Measurements from ENCODE around the gene PHTF2. TPM values are rescaled to one million over a fixed set of nuclear protein-coding genes. Genes with fewer than 3 reads are reported as not detected.

The PHTF2 gene
- total RNA-seq, 1 donor from 2014 or later = 27.0 TPM

DNA sequence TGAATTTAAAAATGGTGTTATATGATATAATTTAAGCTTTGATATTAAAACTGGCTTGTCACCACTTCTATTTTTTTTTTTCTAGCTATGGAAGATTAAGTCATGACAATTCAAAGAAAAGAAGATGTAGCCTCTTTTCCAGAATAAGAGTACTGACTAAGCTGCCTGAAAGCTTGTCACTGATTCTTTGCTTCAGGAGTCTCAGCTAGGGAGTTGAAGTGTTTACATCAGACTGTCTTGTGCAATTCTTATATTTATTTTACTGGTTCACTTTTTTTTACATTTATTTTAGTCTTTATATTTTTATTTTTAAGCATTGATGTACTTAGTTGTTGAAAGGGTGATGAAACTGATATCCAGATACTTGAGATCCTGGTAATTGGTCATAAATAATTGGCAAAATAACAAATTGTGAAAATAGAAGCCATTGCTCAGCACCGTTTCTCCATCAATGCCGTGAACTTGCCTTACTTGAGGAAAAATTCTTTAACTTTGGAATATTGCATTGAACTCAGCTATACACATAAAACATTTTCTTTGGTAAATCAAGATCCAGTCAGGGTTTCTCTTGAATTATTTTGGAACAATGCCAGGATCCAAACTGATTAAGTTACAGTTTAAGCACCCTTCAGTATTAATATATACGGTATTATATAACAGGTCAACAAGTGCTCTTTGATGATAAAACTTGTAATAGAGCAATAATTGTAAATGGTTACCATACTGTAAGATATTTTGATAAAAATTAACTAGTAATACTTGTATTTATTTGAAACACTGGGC is 156.4 kb downstream of the PHTF2 start:
- Histone ChIP-seq H4K20me1 (ENCODE audit: insufficient read depth, low read length) (no peaks in the 10 kb centered on the region), H3K27ac (ENCODE audit: low read depth, low read length) (no peak overlapping the region), H2AFZ (ENCODE audit: low read depth, low read length) (no peak overlapping the region), H3K9ac (ENCODE audit: low read length) (no peak overlapping the region), H3K36me3 (ENCODE audit: insufficient read depth, low read length) (no peaks in the 10 kb centered on the region), H3K27me3 (ENCODE audit: insufficient read depth, low read length) (no peaks in the 10 kb centered on the region), H3K4me3 (ENCODE audit: insufficient read depth, low read depth, low read length) (no peak overlapping the region), H3K79me2 (ENCODE audit: insufficient read depth, low read length) (no peaks in the 10 kb centered on the region), H3K4me2 (ENCODE audit: low read length) (no peak overlapping the region), H3K4me1 (ENCODE audit: insufficient read depth, low read length) (no peaks in the 10 kb centered on the region), H3K9me3 (ENCODE audit: insufficient read depth, low read depth, low read length) (no peaks in the 10 kb centered on the region)
- Mint-ChIP-seq H3K27me3 (ENCODE audit: low read depth, unreplicated experiment) (no peaks in the 10 kb centered on the region), H3K9me3 (ENCODE audit: unreplicated experiment) (no peaks in the 10 kb centered on the region), H3K4me1 (ENCODE audit: low read depth, unreplicated experiment) (no peaks in the 10 kb centered on the region), H3K36me3 (ENCODE audit: low read depth, unreplicated experiment) (no peaks in the 10 kb centered on the region), H3K4me3 (ENCODE audit: unreplicated experiment) (no peak overlapping the region), H3K27ac (ENCODE audit: unreplicated experiment) (no peak overlapping the region)
- FAIRE-seq (no peak), DNase-seq (ENCODE audit: low read depth) (no peak)
- TF ChIP-seq, protein P1, sequence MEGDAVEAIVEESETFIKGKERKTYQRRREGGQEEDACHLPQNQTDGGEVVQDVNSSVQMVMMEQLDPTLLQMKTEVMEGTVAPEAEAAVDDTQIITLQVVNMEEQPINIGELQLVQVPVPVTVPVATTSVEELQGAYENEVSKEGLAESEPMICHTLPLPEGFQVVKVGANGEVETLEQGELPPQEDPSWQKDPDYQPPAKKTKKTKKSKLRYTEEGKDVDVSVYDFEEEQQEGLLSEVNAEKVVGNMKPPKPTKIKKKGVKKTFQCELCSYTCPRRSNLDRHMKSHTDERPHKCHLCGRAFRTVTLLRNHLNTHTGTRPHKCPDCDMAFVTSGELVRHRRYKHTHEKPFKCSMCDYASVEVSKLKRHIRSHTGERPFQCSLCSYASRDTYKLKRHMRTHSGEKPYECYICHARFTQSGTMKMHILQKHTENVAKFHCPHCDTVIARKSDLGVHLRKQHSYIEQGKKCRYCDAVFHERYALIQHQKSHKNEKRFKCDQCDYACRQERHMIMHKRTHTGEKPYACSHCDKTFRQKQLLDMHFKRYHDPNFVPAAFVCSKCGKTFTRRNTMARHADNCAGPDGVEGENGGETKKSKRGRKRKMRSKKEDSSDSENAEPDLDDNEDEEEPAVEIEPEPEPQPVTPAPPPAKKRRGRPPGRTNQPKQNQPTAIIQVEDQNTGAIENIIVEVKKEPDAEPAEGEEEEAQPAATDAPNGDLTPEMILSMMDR (IDR thresholded peaks at IDR 0.05; ENCODE audit: insufficient read depth, low read depth, low read length) = no peak

DNA sequence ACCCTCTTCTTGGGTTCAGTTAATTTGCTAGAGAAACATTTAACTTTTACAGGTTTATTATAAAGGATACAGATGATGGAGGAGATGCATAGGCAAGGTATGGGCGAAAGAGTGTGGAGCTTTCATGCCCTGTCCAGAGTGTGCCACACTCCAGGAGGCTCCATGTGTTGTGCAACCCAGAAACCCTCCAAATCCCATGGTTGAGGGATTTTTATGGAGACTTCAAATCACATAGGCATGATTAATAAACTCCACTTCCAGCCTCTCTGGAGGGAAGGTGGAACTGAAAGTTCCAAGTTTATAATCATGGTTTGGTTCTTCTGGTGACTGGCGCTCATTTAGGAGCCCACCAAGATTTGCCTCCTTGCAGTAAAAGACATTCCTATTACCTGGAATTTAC is 159.9 kb downstream of the PHTF2 start:
- no peak overlapping the region for H3K27ac ChIP-seq (ENCODE audit: low read depth, low read length)
- no peak for TF ChIP-seq EZH2 (IDR thresholded peaks at IDR 0.05; ENCODE audit: insufficient read depth, low read length)
- TF ChIP-seq, protein P1 (IDR thresholded peaks at IDR 0.05; ENCODE audit: insufficient read depth, low read depth, low read length) = no peak
- H3K4me3 Mint-ChIP-seq (ENCODE audit: unreplicated experiment) = no peak overlapping the region
- no peaks in the 10 kb centered on the region for H3K27me3 ChIP-seq (ENCODE audit: insufficient read depth, low read length)
- FAIRE-seq (no peak), DNase-seq (ENCODE audit: low read depth) (no peak)
- H3K79me2 ChIP-seq (ENCODE audit: insufficient read depth, low read length) = no peaks in the 10 kb centered on the region
- H3K4me2 ChIP-seq (ENCODE audit: low read length) = no peak overlapping the region
- no peaks in the 10 kb centered on the region for H3K4me1 ChIP-seq (ENCODE audit: insufficient read depth, low read length)
- H3K9ac ChIP-seq (ENCODE audit: low read length) = no peak overlapping the region
- no peaks in the 10 kb centered on the region for H4K20me1 ChIP-seq (ENCODE audit: insufficient read depth, low read length)
- H3K9me3 Mint-ChIP-seq (ENCODE audit: unreplicated experiment) = no peaks in the 10 kb centered on the region
- no peaks in the 10 kb centered on the region for H3K4me1 Mint-ChIP-seq (ENCODE audit: low read depth, unreplicated experiment)
- no peak overlapping the region for H3K27ac Mint-ChIP-seq (ENCODE audit: unreplicated experiment)
- no peak overlapping the region for H3K4me3 ChIP-seq (ENCODE audit: insufficient read depth, low read depth, low read length)
- H2AFZ ChIP-seq (ENCODE audit: low read depth, low read length) = no peak overlapping the region
- no peaks in the 10 kb centered on the region for H3K27me3 Mint-ChIP-seq (ENCODE audit: low read depth, unreplicated experiment)
- no peaks in the 10 kb centered on the region for H3K9me3 ChIP-seq (ENCODE audit: insufficient read depth, low read depth, low read length)
- peaks cover 7% of the 10 kb centered on the region for H3K36me3 Mint-ChIP-seq (ENCODE audit: low read depth, unreplicated experiment)
- H3K36me3 ChIP-seq (ENCODE audit: insufficient read depth, low read length) = no peaks in the 10 kb centered on the region

DNA sequence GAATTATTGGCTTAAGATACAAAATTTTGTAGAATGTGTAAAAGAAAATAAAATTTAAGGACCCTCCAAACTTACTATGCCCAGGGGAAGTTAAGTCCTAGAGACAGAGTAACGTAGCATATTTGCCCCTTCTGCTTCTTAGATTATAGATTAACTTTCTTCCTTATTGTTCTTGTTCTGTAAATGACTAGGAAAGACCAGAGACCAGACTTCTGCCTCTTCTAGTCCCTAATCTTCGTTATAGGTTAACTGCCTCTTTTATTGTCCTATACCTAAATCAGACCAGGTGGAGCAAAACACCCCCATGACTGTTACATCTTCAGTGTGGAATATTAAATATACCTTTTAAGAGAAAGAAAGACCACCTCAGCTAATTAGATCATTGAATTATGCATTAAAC is 160.5 kb downstream of the PHTF2 start:
- DNase-seq (ENCODE audit: low read depth) (no peak), FAIRE-seq (no peak)
- Mint-ChIP-seq H3K27me3 (ENCODE audit: low read depth, unreplicated experiment) (no peaks in the 10 kb centered on the region), H3K36me3 (ENCODE audit: low read depth, unreplicated experiment) (peaks cover 7% of the 10 kb centered on the region), H3K9me3 (ENCODE audit: unreplicated experiment) (no peaks in the 10 kb centered on the region), H3K4me3 (ENCODE audit: unreplicated experiment) (no peak overlapping the region), H3K27ac (ENCODE audit: unreplicated experiment) (no peak overlapping the region), H3K4me1 (ENCODE audit: low read depth, unreplicated experiment) (no peaks in the 10 kb centered on the region)
- TF ChIP-seq, protein P1 (IDR thresholded peaks at IDR 0.05; ENCODE audit: insufficient read depth, low read depth, low read length) = no peak
- no peak for TF ChIP-seq EZH2 (IDR thresholded peaks at IDR 0.05; ENCODE audit: insufficient read depth, low read length)
- no peak overlapping the region for H2AFZ ChIP-seq (ENCODE audit: low read depth, low read length)
- no peaks in the 10 kb centered on the region for H4K20me1 ChIP-seq (ENCODE audit: insufficient read depth, low read length)
- H3K27me3 ChIP-seq (ENCODE audit: insufficient read depth, low read length) = no peaks in the 10 kb centered on the region
- H3K4me3 ChIP-seq (ENCODE audit: insufficient read depth, low read depth, low read length) = no peak overlapping the region
- H3K27ac ChIP-seq (ENCODE audit: low read depth, low read length) = no peak overlapping the region
- no peaks in the 10 kb centered on the region for H3K9me3 ChIP-seq (ENCODE audit: insufficient read depth, low read depth, low read length)
- no peaks in the 10 kb centered on the region for H3K36me3 ChIP-seq (ENCODE audit: insufficient read depth, low read length)
- H3K79me2 ChIP-seq (ENCODE audit: insufficient read depth, low read length) = no peaks in the 10 kb centered on the region
- H3K9ac ChIP-seq (ENCODE audit: low read length) = no peak overlapping the region
- no peak overlapping the region for H3K4me2 ChIP-seq (ENCODE audit: low read length)
- H3K4me1 ChIP-seq (ENCODE audit: insufficient read depth, low read length) = no peaks in the 10 kb centered on the region

Data from astrocyte (in vitro differentiated cells and primary cell).